Measurements from ENCODE around the gene PGBD5.

Gene PGBD5

DNA sequence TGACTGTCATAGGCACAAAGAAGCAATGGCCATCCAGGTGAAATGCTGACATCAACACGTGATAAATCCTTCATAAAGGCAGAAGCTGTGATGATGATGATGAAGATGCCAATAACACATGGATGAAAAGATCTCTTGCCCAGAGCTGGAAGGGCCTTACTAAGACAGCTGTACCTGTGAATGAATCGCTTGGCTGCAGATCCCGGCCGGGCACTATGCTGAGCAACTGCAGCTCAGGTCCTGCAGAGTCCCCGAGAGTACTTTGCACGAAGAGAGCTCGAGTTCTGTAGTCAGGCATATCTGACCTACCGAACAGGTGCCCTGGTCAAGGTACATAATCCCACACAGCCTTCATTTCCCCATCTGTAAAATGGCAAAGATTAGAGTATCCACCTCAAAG is 48.8 kb downstream of the PGBD5 start:
- Histone ChIP-seq H3K36me3 (ENCODE audit: insufficient read depth, low read length) (peaks cover 3% of the 10 kb centered on the region), H3K4me1 (ENCODE audit: insufficient read depth, low read length) (peaks cover 8% of the 10 kb centered on the region), H3K4me3 (ENCODE audit: low read length) (no peak overlapping the region), H3K27me3 (ENCODE audit: insufficient read depth, low read length) (no peaks in the 10 kb centered on the region), H3K9me3 (ENCODE audit: low read length) (peaks cover 7% of the 10 kb centered on the region), H2AFZ (ENCODE audit: low read depth, low read length) (no peak overlapping the region)

GRCh38 chr1:230376296-230376695 is 49.8 kb downstream of the PGBD5 start:
- Histone ChIP-seq H3K36me3 (ENCODE audit: insufficient read depth, low read length) (peaks cover 5% of the 10 kb centered on the region), H3K4me1 (ENCODE audit: insufficient read depth, low read length) (peaks cover 3% of the 10 kb centered on the region), H2AFZ (ENCODE audit: low read depth, low read length) (no peak overlapping the region), H3K9me3 (ENCODE audit: low read length) (peaks cover 7% of the 10 kb centered on the region), H3K27me3 (ENCODE audit: insufficient read depth, low read length) (no peaks in the 10 kb centered on the region), H3K4me3 (ENCODE audit: low read length) (no peak overlapping the region)

GRCh38 chr1:230375780-230376179 is 50.4 kb downstream of the PGBD5 start:
- H3K36me3 ChIP-seq (ENCODE audit: insufficient read depth, low read length) = peaks cover 5% of the 10 kb centered on the region
- peaks cover 7% of the 10 kb centered on the region for H3K9me3 ChIP-seq (ENCODE audit: low read length)
- no peaks in the 10 kb centered on the region for H3K27me3 ChIP-seq (ENCODE audit: insufficient read depth, low read length)
- peaks cover 3% of the 10 kb centered on the region for H3K4me1 ChIP-seq (ENCODE audit: insufficient read depth, low read length)
- no peak overlapping the region for H2AFZ ChIP-seq (ENCODE audit: low read depth, low read length)
- no peak overlapping the region for H3K4me3 ChIP-seq (ENCODE audit: low read length)

DNA sequence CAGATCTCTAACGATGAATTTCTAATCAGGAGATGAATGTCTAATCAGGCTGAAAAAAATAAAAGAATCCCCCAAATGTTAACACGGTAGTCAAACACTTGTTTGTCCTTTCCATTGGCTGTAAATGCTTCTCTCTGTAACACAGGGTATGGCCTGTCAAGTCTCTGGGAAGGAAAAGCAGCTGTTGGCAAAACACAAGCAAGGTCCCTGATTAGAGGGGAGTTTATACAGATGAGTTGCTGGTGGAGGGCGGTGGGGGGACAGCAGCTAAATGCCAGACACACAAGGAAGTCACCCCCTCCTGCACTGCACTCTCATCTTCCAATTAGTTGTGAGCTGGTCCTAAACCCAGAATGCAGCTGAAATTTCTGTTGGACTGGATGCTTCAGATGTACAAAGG is 51.0 kb downstream of the PGBD5 start:
- Histone ChIP-seq H3K36me3 (ENCODE audit: insufficient read depth, low read length) (peaks cover 5% of the 10 kb centered on the region), H3K27me3 (ENCODE audit: insufficient read depth, low read length) (no peaks in the 10 kb centered on the region), H3K4me3 (ENCODE audit: low read length) (no peak overlapping the region), H2AFZ (ENCODE audit: low read depth, low read length) (no peak overlapping the region), H3K4me1 (ENCODE audit: insufficient read depth, low read length) (peaks cover 3% of the 10 kb centered on the region), H3K9me3 (ENCODE audit: low read length) (peaks cover 7% of the 10 kb centered on the region)

DNA sequence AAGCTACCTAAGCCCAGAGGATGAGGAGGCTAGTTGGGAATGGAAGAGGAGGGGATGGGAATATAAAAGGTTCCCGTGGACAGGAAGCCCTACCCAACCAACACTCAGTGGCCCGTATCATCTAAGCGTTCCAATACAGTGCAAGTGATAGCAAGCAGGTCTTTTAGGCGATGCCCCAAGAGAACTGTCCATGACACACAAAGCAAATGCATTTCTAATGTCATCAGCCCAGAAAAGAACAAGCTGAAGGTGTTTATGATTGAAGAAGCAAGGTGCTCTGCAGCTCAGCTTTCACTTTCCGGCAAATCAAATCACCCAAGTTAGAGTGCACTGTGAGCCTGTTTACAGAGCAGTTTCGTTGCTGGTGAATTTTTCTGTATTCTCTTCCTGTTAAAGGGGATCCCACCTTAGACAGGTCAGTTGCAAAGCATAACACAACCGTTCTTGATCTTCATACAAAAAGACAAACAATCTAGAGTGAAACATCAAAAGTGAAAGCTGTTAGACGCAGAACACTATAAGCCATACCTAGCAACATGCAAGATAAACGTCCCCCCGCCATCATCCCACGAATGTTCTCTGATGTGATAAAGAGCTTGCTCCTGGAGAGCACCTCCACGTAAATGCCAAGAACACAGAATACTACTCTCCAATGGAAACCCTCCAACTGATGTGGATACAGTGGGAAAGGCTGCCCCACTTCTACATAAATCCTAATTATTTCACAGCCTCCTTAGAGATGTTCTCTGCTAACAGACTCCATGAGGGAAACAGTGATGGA is 54.0 kb downstream of the PGBD5 start:
- no peaks in the 10 kb centered on the region for H3K27me3 ChIP-seq (ENCODE audit: insufficient read depth, low read length)
- H2AFZ ChIP-seq (ENCODE audit: low read depth, low read length) = no peak overlapping the region
- H3K4me3 ChIP-seq (ENCODE audit: low read length) = no peak overlapping the region
- no peaks in the 10 kb centered on the region for H3K9me3 ChIP-seq (ENCODE audit: low read length)
- H3K4me1 ChIP-seq (ENCODE audit: insufficient read depth, low read length) = peaks cover 3% of the 10 kb centered on the region
- peaks cover 4% of the 10 kb centered on the region for H3K36me3 ChIP-seq (ENCODE audit: insufficient read depth, low read length)

- no peak overlapping the region for H2AFZ ChIP-seq (ENCODE audit: low read depth, low read length)
- no peaks in the 10 kb centered on the region for H3K9me3 ChIP-seq (ENCODE audit: low read length)
- H3K36me3 ChIP-seq (ENCODE audit: insufficient read depth, low read length) = peaks cover 3% of the 10 kb centered on the region
- no peak overlapping the region for H3K4me3 ChIP-seq (ENCODE audit: low read length)
- H3K4me1 ChIP-seq (ENCODE audit: insufficient read depth, low read length) = no peaks in the 10 kb centered on the region
- H3K27me3 ChIP-seq (ENCODE audit: insufficient read depth, low read length) = no peaks in the 10 kb centered on the region
Observed at GRCh38 chr1:230370109-230370508, 56.0 kb downstream of the PGBD5 start.

GRCh38 chr1:230368871-230369270 is 57.3 kb downstream of the PGBD5 start:
- no peaks in the 10 kb centered on the region for H3K9me3 ChIP-seq (ENCODE audit: low read length)
- H3K4me1 ChIP-seq (ENCODE audit: insufficient read depth, low read length) = no peaks in the 10 kb centered on the region
- H3K4me3 ChIP-seq (ENCODE audit: low read length) = no peak overlapping the region
- no peak overlapping the region for H2AFZ ChIP-seq (ENCODE audit: low read depth, low read length)
- H3K36me3 ChIP-seq (ENCODE audit: insufficient read depth, low read length) = peaks cover 3% of the 10 kb centered on the region
- H3K27me3 ChIP-seq (ENCODE audit: insufficient read depth, low read length) = no peaks in the 10 kb centered on the region

DNA sequence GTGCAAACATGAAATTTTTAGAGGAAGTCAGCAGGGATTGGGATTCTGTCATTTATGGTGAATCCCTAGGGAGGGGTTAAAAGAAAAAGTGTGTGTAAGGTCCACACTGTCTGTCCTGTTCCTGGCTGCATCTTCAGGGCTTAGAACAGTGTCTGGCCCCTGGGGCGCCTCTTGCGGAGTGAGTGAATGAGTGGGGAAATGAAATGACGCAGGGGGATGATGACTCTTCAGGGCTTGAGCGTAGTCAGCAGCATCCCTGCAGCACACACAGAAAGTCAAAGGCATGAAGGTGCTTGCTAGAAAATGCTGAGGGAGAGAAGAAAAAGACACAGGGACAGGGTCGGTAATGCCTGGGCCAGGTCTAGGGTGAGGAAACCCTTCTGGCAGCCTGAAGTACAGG is 57.8 kb downstream of the PGBD5 start:
- Histone ChIP-seq H3K4me3 (ENCODE audit: low read length) (no peak overlapping the region), H3K27me3 (ENCODE audit: insufficient read depth, low read length) (no peaks in the 10 kb centered on the region), H2AFZ (ENCODE audit: low read depth, low read length) (no peak overlapping the region), H3K9me3 (ENCODE audit: low read length) (no peaks in the 10 kb centered on the region), H3K4me1 (ENCODE audit: insufficient read depth, low read length) (no peaks in the 10 kb centered on the region), H3K36me3 (ENCODE audit: insufficient read depth, low read length) (peaks cover 3% of the 10 kb centered on the region)

GRCh38 chr1:230366504-230366915 is 59.6 kb downstream of the PGBD5 start:
- Histone ChIP-seq H3K9me3 (ENCODE audit: low read length) (no peaks in the 10 kb centered on the region), H2AFZ (ENCODE audit: low read depth, low read length) (no peak overlapping the region), H3K27me3 (ENCODE audit: insufficient read depth, low read length) (no peaks in the 10 kb centered on the region), H3K36me3 (ENCODE audit: insufficient read depth, low read length) (no peaks in the 10 kb centered on the region), H3K4me1 (ENCODE audit: insufficient read depth, low read length) (no peaks in the 10 kb centered on the region), H3K4me3 (ENCODE audit: low read length) (no peak overlapping the region)

DNA sequence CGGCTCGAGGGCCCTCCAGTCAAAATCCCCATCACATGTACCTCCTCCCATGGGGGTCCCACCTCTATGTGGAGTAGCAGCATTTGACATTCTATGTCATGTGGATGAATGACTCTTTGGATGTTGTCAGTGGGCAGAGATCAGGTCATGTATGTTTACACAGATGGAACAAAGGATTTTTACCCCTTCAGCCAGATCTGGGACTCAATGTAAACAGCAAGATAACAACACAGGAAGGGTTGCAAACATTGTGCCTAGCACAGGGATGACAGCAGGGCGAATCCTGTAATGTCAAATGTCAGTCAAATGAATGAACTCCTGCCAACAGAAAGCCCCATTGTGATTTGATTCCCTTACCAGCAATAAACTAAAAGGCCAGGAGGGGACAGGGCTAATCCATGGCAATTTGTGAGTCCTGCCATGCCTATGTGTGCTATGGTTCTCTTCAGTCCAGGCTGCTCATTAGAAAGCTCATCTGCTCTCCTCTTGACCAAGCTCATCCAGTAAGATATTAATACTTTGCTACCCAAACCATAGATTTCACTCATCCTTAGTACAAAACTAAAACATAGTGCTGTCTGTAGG is 60.3 kb downstream of the PGBD5 start:
- Histone ChIP-seq H3K9me3 (ENCODE audit: low read length) (no peaks in the 10 kb centered on the region), H3K4me1 (ENCODE audit: insufficient read depth, low read length) (no peaks in the 10 kb centered on the region), H3K4me3 (ENCODE audit: low read length) (no peak overlapping the region), H3K27me3 (ENCODE audit: insufficient read depth, low read length) (no peaks in the 10 kb centered on the region), H3K36me3 (ENCODE audit: insufficient read depth, low read length) (no peaks in the 10 kb centered on the region), H2AFZ (ENCODE audit: low read depth, low read length) (no peak overlapping the region)

DNA sequence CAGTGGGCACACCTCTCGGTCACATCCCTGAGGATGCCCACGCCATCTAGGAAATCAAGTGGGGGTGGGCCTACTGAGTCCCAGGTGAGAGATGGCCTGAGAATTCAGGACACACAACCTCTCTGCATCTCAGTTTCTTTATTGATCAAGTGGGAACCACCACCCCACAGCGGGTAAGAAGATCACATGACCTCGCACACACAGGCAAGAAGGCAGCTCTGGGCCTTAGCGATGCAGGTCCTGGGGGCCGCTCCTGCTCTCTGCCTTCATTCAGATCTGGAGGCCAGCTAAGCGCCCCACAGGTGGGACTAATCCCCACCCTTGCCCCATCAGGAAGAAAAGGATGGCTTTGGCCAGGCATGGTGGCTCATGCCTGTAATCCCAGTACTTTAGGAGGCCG is 63.2 kb downstream of the PGBD5 start:
- H3K9me3 ChIP-seq (ENCODE audit: low read length) = no peaks in the 10 kb centered on the region
- H3K4me1 ChIP-seq (ENCODE audit: insufficient read depth, low read length) = no peaks in the 10 kb centered on the region
- H3K4me3 ChIP-seq (ENCODE audit: low read length) = no peak overlapping the region
- no peaks in the 10 kb centered on the region for H3K36me3 ChIP-seq (ENCODE audit: insufficient read depth, low read length)
- H3K27me3 ChIP-seq (ENCODE audit: insufficient read depth, low read length) = no peaks in the 10 kb centered on the region
- no peak overlapping the region for H2AFZ ChIP-seq (ENCODE audit: low read depth, low read length)

DNA sequence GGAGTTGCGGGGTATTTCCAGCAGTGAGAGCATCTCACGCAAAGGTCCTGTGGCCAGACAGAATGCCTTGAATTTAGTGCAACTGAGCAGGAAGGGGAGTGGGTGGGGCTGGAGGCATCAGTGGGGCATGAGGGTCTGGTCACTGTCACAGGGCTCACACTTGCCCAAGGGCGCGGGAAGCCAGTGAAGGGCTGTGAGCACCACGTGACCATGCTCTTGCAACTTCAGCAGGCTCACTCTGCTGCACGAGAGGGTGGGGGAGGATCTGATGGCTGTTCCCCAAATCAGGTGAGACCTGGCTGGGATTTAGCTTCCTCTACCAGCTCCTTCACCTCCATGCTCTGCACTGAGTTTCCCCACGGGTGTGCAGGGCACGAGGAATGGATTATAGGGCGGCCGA is 64.2 kb downstream of the PGBD5 start:
- no peak overlapping the region for H3K4me3 ChIP-seq (ENCODE audit: low read length)
- H3K4me1 ChIP-seq (ENCODE audit: insufficient read depth, low read length) = no peaks in the 10 kb centered on the region
- peaks cover 5% of the 10 kb centered on the region for H3K36me3 ChIP-seq (ENCODE audit: insufficient read depth, low read length)
- H3K27me3 ChIP-seq (ENCODE audit: insufficient read depth, low read length) = no peaks in the 10 kb centered on the region
- H3K9me3 ChIP-seq (ENCODE audit: low read length) = no peaks in the 10 kb centered on the region
- no peak overlapping the region for H2AFZ ChIP-seq (ENCODE audit: low read depth, low read length)

GRCh38 chr1:230359992-230360668 is 66.0 kb downstream of the PGBD5 start:
- Histone ChIP-seq H3K9me3 (ENCODE audit: low read length) (no peaks in the 10 kb centered on the region), H3K36me3 (ENCODE audit: insufficient read depth, low read length) (peaks cover 11% of the 10 kb centered on the region), H2AFZ (ENCODE audit: low read depth, low read length) (no peak overlapping the region), H3K27me3 (ENCODE audit: insufficient read depth, low read length) (no peaks in the 10 kb centered on the region), H3K4me1 (ENCODE audit: insufficient read depth, low read length) (no peaks in the 10 kb centered on the region), H3K4me3 (ENCODE audit: low read length) (no peak overlapping the region)

All from neuron (in vitro differentiated cells).